HG03469 (cell line): ENCODE measurements around the gene GMCL2.
"Not testable (repeated sequence)": the region's sequence is repeated elsewhere in the genome, so short reads cannot be mapped to it uniquely, and the experiment has no call there.

Experiments
- ATAC-seq: cut with Tn5 transposase; IDR thresholded peaks from one replicate; pipeline ENCODE4 v1.9.1; 2021; ENCODE audit warnings: mild to moderate bottlenecking, moderate library complexity, moderate number of reproducible peaks; ENCODE audit not compliant: unreplicated experiment

GMCL2 gene

DNA sequence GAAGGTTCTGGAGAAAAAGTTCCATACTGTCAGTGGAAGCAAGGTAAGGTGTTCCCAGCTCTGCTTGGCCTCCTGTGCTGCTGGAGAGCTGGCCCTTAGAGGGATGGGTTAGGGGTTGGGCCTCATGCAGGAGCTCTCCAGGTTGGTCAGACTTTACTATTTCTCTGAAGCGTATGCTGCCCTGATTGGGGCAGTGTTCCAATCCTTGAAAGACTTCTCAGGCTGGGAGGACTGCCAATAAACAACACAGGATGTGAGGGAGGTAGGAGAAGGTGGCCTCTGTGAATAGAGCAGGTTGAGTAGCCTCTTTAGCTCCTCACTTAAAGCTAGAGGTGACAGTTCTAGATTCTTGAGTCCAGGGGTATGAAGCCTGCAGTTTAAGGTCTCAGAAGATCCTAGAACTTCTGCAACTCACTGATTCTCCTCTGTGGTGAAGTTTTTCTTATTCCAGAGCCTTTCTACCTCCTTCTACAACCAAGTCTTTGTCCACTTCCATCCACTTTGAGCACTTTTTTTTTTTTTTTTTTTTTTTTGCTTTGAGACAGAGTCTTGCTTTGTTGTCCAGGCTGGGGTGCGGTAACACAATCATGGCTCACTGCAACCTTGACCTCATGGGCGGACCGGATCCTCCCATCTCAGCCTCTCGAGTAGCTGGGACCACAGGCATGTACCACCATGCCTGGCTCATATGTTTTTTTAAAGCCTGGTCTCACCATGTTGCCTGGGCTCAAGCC lies 20.2 kb upstream of the GMCL2 start:
- no peak for ATAC-seq

DNA sequence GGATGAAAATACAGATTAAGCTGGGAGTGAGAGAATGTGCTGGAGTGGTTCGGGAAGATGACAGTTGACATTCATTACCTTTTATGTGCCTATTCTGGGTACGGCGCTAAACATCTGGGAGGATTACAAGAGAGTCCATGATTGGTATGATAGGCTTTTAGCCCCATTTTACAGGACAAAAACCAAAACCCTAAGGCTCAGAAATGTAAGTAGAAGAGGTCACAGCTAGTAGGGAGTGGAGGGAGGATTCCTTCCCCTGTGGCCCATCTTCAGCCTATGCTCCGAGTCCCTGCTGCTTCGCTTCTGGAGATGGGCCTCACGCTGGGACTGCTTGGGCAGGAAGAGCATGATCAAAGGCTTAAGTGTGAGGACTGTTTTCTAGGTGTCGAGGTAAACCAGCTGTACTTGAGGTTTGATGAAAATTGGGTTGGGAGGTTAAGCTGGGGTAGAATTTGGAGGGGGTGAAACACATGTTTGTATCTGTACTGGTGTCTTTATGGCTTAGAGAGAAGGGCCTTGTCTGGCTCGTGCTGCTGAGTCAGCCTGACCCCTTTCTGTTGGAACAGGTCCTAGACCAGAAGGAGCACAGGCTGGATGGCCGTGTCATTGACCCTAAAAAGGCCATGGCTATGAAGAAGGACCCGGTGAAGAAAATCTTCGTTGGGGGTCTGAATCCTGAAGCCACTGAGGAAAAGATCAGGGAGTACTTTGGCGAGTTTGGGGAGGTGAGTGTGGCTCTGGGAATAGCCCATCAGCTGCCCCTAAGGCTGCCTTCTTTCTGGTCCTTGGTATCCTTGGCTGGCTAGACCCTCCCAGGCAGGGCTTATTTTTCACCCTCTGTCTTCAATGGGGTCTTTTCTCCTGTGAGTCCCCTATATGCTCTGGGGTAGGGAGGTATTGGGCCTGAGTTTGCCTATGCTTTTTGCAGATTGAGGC lies 19.3 kb upstream of the GMCL2 start:
- ATAC-seq = no peak

DNA sequence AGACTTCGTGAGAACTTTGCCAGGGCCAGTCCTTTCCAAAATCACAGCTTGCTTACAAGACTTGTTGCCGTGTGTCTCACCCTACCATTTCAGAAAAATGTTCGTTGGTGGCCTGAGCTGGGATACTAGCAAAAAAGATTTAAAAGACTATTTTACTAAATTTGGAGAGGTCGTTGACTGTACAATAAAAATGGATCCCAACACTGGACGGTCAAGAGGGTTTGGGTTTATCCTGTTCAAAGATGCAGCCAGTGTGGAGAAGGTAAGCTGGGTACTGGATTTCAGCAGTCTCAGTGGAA lies 18.5 kb upstream of the GMCL2 start:
- ATAC-seq = no peak

DNA sequence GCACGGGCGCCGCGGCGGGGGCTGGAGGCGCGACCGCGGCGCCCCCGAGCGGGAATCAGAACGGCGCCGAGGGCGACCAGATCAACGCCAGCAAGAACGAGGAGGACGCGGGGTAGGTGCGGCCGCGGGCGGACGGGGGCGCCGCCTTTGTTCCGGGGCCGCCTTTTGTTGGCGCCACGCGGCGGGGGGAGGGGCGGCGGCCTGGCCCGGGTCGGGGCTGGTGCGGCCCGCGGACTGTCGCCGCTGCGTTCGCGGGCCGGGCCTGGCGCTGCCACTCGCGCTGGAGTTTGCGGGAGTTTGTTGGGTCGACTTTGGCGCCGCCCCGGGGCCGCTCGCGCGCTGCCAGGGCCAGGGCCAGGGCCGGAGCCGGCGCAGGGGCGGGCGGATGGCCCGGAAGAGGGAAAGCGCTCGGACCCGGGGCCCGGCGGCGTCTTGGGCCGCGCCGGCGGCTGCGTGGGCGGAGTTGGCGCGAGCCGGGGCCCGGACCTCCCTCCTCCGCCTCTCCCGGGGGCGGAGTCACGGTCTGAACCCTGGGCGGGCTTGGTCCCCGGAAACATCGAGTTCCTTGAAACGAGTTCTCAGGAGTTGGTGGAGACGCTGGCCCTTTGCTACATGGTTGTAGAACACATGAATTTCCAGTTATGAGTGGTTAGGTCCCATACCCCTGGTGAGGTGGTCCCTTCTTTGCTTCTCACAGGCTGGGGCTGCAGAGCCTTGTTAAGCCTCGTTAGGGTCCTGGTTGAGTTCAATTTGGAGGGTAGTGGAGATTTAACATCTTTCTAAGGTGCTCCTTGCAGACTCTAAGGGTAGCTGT lies 18.0 kb upstream of the GMCL2 start:
- peak; percentile 24 for ATAC-seq

DNA sequence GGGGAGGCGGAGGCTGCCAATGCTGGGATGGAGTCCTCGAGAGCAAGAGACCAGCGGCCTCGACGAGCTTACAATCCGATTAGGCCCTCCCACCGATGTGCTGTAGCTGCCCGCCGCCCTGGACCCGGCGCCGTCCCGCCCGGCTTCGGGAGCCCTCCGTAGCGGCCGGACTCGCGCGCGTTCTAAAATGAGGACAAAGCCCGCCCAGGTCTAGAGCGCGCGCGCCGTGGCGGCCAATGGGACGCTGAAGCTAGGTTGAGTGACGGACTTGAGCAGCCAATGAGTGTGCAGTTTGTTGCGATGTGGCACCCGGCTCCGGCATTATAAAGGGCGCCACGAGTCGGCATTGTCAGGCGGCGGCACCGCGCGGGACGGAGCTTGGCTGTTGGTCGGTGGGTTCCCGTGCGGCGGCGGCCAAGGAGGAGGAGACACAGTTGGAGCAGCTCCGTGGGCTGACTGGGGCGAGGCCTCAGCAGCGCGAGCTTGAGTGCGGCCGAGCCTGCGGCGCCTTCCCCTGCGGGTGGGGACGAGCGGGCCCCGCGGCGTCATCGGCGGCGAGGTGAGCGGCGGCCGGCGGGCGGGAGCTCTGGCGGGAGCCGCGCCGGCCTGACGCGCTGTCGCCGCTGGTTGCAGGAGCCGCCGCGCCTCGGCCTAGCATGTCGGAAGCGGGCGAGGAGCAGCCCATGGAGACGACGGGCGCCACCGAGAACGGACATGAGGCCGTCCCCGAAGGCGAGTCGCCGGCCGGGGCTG lies 17.2 kb upstream of the GMCL2 start, which contains the start of gene HNRNPAB:
TSS of gene HNRNPAB (plus strand) at position 352 of the 753 bp plus-strand sequence. CDS start at position 657, 305 bp downstream.
- peak; percentile 84 for ATAC-seq

DNA sequence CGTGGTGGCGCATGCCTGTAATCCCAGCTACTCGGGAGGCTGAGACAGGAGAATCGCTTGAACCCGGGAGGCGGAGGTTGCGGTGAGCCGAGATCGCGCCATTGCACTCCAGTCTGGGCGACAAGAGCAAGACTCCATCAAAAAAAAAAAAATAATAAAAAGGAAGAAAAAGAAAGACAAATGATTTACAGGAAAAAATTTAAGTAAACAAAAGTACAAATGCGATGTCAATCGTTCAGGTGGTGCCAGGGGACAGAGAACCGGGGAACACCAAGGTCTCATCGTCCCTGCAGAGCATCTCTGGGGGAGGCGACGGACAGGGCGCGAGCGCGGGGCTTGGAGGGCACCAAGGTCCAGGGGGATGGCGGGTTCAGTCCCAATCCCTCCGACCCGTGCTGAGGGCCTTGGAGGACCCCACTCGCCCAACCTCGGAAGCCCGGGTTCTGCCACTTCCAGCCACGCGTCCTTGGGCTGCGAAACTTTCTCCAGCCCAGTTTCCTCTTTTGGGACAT lies 16.6 kb upstream of the GMCL2 start:
- ATAC-seq = no peak

DNA sequence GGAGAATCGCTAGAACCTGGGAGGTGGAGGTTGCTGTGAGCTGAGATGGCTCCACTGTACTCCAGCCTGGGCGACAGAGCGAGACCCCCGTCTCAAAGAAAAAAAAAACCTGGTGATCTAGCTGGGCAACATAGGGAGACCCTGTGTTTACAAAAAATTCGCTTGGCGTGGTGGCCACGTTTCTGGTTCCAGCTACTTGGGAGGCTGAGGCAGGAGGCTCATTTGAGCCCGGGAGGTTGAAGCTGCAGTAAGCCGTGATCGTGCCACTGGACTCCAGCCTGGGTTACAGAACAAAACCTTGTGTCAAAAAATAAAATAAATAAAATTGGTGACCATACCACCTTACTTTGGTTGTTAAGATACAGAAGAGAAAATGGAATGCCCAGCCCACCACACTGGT lies 15.4 kb upstream of the GMCL2 start:
- ATAC-seq = no peak

DNA sequence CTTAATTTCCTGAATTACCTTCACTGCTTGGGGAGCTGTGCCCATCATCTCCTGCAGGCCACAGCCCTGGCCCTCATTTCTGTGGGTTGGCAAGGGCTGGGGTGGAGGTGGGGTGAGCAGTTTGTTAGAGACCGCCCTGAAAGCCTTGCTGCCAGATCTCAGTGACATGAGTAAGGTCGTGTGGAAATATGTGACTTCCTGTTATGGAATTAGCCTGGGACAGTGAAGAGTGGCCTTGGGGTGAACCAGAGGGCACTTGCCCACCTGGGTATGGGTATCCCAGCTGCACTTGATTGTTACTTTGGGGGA lies 14.7 kb upstream of the GMCL2 start:
- no peak for ATAC-seq

DNA sequence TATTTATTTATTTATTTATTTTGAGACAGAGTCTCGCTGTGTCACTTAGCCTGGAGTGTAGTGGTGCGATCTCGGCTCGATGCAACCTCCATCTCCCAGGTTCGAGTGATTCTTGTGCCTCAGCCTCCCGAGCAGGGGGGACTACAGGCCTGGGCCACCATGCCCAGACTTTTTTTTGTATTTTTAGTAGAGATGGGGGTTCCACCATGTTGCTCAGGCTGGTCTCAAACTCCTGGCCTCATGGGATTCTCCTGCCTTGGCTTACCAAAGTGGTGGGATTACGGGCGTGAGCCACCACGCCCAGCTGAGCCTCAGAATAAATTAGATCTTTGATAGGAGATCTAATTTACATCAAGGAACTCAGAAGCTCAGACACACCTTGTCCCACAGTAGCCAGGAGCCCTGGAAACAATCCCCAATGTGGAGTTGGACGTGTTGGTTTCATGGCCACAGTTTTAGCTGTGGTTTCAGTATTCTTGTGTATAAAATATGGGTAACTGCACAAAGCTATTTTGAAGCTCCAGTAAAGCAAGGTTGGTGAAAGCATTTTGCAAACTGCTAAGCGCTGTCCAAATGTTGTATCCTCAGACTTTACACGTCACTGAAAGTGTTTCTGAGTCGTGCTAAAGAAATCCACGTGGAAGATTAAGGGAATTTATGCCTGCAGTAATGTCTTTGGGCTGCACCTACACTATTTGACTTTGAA lies 14.2 kb upstream of the GMCL2 start:
- no peak for ATAC-seq

DNA sequence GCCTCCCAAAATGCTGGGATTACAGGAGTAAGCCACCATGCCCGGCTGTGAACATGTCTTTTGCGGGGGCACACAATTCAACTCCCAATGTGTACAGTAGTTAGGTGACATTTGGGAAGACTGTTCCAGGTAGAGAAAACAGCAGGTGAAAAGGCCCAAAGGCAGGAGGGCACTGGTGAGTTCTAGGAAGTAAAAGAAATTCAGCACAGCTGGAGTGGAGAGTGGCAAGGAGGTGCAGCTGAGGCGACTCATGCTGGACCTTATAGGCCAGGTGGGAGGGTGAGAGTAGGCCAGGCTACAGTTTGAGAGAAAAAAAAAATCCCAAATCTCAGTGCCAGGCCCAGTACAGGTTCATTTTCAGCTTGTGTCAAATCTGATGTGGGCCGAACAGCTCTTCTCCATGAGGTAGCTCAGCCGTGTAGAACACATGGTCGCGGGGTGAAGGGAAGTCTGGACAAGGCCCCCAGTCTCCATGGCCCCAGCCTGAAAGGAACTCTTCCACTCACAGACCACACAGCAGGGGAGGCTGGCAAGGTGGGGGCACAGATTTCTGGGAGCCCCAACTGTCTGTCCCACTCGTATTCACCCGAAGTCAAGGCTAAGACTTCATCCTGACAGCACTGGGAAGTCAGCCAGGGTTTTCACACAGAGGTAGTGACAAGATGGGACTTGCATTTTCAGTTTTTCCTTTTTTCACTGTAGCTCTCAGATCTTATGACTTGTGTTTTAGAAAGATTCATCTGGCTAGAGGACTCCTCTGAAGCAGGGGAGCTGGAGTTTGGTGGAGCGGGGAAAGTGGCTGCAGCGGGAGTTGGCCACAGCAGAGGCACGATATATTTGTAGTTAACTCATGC lies 12.6 kb upstream of the GMCL2 start:
- no peak for ATAC-seq

DNA sequence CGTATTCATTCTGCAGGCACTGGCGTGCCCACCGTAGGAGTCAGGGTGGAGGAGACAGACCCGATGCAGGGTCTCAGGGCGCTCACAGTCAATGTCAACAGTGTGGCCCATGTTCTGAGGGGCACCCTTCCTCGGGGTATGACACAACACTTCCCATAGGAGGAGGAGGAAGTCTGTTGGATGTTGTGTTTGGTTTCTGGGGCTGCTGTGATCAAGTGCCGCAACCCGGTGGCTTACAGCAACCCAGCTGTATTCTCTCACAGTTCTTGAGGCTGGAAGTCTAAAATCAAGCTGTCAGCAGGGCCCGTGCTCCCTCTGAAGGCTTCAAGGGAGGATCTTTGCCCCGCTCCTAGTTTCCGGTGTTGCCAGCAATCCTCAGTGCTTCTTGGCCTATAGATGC lies 11.5 kb upstream of the GMCL2 start:
- no peak for ATAC-seq

DNA sequence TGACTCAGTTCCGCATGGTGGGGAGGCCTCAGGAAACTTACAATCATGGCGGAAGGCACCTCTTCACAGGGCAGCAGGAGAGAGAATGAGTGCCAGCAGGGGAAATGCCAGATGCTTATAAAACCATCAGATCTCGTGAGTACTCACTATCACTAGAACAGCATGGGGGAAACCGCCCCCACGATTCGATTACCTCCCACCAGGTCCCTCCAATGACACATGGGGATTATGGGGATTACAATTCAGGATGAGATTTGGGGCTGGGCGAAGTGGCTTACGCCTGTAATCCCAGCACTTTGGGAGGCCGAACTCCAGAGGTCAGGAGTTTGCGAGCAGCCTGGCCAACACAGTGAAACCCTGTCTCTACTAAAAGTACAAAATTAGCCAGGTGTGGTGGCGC lies 11.0 kb upstream of the GMCL2 start:
- ATAC-seq = not testable (repeated sequence)

DNA sequence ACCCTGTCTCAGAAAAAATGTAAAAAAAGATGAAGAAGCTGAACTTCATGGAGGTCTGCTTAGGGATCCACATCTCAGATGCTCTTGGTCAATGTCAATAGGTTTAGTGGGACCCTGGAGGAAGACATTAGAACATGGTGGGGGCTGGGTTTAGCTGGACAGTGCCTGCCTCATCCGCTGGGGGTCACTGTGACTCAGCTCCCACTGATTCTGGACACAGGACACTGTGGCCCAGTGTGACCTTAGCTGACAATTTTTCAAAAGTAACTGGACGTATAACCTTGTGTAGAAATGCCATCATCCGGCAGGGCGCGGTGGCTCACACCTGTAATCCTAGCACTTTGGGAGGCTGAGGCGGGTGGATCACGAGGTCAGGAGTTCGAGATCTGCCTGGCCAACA lies 9.8 kb upstream of the GMCL2 start:
- no peak for ATAC-seq

DNA sequence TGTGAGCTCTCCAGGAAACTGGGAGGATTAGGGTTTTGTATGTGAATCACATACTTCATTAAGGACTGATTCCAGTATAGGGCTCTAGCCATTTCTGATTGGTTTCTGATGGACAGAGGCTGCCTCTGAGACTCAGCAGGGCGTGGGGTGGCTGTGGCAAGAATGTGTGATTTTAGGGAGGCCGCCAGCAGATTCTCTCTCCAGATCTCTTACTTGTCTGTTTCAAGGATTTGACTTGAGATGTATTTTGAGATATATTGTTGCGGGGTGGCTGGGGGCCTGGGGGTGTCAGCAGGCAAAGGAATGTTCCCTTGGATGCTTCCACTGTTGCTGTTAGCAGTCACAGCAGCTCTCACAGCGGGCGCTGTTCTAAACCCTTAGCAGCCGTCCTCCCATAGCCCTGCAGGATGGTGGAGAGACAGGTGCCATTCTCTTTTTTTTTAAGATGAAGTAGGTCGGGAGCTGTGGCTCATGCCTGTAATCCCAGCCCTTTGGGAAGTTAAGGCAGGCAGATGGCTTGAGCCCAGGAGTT lies 9.2 kb upstream of the GMCL2 start:
- no peak for ATAC-seq

DNA sequence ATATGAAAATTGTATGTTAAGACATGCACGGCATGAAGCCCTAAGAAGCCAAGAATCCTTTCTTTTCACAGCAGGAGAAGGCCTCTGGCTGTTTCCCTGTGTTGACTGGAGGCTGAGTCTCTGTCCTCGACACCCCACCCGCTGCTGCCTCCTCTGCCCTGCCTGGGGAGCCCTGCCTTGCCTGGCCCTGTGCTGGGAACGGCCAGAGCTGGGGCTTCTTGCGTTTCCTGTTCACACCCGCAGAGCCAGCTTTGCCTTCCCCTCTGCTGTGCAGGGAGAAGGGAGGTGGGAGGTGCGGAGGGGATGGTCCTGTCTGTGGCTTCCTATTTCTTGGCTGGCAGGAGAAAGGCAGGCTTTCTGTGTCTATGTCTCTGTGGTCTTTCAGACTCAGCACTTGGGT lies 6.9 kb upstream of the GMCL2 start:
- no peak for ATAC-seq

DNA sequence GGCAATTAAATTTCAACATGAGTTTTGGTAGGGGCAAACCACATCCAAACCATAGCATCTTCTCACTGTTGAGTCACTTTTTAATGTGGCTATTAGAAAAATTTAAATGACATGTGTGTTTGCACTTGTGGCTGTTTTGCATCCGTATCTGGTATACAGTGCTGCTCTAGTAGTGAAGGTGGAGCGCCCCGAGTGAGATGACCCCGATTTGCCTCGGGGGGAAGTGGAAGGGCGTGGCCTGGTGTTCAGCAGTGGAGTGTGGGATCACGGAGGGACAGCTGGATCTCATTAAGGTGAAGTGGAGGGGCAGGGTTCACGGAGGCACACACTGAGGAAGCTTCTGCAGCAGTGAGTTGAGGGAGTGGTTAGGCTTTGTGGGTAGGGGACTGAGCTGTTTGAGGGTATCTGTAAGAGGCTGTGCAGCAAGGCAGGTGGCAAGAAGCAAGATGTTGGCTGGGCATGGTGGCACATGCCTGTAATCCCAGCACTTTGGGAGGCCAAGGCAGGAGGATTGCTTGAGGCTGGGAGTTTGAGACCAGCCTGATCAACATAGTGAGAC lies 6.2 kb upstream of the GMCL2 start:
- no peak for ATAC-seq

DNA sequence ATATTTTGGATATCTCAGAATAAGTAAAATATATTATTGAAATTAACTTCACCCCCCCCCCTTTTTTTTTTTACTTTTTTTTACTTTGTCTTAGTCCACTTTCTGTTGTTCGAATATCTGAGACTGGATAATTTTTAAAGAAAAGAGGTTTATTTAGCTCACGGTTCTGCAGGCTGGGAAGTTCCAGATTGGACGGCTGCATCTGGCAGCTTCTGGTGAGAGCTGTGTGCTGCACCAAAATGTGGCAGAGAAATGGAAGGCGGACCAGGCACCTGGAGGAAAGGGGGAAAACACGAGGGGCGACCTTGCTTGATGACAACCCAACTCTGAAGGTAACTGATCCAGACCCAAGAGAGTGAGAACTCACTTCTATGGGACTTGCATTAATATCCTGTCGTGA lies 5.6 kb upstream of the GMCL2 start:
- ATAC-seq = no peak

DNA sequence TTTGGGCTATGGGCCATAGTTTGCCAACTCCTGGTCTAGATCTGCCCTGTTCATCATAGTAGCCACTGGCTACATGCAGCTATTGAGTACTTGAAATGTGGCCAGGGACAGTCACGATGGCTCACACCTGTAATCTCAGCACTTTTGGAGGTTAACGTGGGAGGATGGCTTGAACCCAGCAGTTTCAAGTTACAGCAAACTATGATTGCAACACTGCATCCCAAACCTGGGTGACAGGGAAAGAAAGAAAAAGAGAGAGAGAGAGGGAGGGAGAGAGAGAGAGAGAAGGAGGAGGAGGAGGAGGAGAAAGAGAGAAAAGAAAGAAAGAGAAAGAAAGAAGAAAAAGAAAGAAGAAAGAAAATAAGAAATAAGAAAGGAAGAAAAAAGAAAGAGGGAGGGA lies 5.1 kb upstream of the GMCL2 start:
- no peak for ATAC-seq

DNA sequence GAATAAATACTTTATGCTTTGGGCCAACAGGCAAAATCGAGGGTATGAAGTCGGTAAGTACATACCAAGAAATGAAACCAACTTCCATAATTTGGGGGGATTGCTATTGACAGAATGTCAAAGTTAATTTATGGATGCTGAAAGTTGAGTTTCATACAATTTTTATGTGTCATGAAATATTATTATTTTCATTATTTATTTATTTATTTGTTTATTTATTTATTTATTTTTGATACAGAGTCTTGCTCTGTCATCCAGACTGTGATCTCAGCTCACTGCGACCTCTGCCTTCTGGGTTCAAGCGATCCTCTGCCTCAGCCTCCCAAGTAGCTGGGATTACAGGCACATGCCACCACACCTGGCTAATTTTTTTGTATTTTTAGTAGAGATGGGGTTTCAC lies 4.5 kb upstream of the GMCL2 start:
- no peak for ATAC-seq
